ENCODE results near the gene HDAC4.

DNA sequence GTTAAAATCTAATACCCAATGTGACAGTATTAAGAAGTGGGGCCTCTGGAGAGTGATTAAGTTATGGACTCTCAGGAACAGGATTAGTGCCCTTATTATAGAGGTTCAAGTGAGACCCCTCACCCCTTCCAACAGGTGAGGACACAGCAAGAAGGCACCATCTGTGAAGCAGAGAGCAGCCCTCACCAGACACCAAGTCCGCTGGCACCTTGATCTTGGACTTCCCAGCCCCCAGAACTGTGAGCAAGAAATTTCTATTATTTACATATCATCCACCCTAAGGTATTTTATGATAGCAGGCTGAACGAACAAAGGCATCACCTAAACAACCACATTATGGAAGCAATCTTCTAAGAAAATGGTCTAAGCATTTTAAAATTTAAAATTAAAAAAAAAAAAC, 59.0 kb downstream of the HDAC4 start:
- TF ChIP-seq, protein P1, sequence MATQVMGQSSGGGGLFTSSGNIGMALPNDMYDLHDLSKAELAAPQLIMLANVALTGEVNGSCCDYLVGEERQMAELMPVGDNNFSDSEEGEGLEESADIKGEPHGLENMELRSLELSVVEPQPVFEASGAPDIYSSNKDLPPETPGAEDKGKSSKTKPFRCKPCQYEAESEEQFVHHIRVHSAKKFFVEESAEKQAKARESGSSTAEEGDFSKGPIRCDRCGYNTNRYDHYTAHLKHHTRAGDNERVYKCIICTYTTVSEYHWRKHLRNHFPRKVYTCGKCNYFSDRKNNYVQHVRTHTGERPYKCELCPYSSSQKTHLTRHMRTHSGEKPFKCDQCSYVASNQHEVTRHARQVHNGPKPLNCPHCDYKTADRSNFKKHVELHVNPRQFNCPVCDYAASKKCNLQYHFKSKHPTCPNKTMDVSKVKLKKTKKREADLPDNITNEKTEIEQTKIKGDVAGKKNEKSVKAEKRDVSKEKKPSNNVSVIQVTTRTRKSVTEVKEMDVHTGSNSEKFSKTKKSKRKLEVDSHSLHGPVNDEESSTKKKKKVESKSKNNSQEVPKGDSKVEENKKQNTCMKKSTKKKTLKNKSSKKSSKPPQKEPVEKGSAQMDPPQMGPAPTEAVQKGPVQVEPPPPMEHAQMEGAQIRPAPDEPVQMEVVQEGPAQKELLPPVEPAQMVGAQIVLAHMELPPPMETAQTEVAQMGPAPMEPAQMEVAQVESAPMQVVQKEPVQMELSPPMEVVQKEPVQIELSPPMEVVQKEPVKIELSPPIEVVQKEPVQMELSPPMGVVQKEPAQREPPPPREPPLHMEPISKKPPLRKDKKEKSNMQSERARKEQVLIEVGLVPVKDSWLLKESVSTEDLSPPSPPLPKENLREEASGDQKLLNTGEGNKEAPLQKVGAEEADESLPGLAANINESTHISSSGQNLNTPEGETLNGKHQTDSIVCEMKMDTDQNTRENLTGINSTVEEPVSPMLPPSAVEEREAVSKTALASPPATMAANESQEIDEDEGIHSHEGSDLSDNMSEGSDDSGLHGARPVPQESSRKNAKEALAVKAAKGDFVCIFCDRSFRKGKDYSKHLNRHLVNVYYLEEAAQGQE (IDR thresholded peaks at IDR 0.05; ENCODE audit: insufficient replicate concordance, low read depth): no peak
- TF ChIP-seq CTCF (IDR thresholded peaks at IDR 0.05; ENCODE audit: insufficient read depth, low read length) (no peak), POLR2AphosphoS5 (IDR thresholded peaks at IDR 0.05; ENCODE audit: low read depth) (no peak)

All from HL-60 (cell line).